ENCODE results near the gene DMD.

Gene DMD

DNA sequence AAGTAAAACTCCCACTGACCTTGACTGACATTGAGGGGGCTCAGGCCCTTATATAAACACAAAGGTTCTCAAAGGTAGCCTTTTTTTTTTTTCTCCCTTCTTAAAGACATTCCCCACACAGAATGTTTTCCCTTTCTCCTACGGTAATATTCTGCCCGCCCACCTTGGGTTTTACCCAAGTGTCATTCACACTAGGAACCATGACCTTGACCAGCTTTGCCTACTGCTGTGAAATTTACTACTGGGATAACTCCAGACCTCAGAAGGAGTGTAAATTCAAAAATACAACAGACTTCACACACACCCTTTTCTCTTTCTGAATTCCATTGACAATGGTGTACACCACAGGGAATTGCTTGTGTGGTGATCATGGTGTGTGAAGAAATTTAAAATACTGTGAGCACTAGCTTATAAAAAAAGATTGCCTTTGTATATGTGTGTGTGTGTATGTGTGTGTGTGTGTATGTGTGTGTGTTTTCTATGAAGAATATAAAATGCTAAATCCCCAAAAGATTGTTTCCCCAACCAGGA lies 1550.0 kb downstream of the DMD start:
- TF ChIP-seq POLR2AphosphoS5 (IDR thresholded peaks at IDR 0.05; ENCODE audit: low read depth, low read length) (no peak), POLR2A (IDR thresholded peaks at IDR 0.05; ENCODE audit: low read depth, low read length) (no peak), TAF1 (IDR thresholded peaks at IDR 0.05; ENCODE audit: borderline replicate concordance, low read depth, low read length) (no peak)
- FAIRE-seq (no peak), DNase-seq (ENCODE audit: insufficient read length) (no peak)

DNA sequence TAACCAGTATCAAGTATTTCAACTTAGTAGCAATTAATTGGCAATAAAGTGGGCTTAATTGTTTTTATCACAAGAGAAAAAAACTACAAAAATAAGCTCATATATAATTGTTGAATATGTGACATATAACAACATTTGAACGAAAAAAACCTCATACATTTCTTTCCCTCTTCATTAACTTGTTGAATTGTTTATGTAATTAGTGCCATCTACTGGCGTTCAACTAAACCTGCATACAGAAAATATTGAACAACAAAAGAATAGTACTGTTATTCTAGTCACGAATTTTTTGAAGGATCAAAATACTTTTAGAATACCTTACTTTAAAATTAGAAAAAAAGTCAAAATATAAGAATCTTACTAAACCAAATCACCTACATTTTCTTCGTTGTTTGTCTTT lies 1553.0 kb downstream of the DMD start:
- FAIRE-seq = no peak
- no peak for DNase-seq (ENCODE audit: insufficient read length)
- TF ChIP-seq POLR2AphosphoS5 (IDR thresholded peaks at IDR 0.05; ENCODE audit: low read depth, low read length) = no peak
- no peak for TF ChIP-seq POLR2A (IDR thresholded peaks at IDR 0.05; ENCODE audit: low read depth, low read length)
- no peak for TF ChIP-seq TAF1 (IDR thresholded peaks at IDR 0.05; ENCODE audit: borderline replicate concordance, low read depth, low read length)

DNA sequence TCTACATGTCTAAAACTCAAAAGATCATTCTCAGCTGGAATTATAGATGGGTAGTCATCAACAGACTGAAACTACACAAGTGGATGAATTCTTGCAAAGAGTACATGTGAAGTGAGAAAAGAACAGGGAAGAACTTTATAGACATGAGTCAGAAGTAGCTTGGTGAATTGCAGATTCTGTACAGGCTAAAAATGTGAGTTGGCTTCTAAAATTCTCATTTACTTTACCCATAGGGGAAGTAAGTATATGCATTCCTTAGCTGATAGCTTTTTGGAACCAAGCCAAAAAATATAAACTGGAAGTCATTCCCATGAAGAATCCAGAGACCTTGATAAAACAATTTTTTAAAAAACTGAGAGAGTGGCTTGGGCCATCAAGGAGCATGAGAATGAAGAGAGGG lies 1555.3 kb downstream of the DMD start:
- TF ChIP-seq TAF1 (IDR thresholded peaks at IDR 0.05; ENCODE audit: borderline replicate concordance, low read depth, low read length) (no peak), POLR2A (IDR thresholded peaks at IDR 0.05; ENCODE audit: low read depth, low read length) (no peak), POLR2AphosphoS5 (IDR thresholded peaks at IDR 0.05; ENCODE audit: low read depth, low read length) (no peak)
- FAIRE-seq (no peak), DNase-seq (ENCODE audit: insufficient read length) (no peak)

DNA sequence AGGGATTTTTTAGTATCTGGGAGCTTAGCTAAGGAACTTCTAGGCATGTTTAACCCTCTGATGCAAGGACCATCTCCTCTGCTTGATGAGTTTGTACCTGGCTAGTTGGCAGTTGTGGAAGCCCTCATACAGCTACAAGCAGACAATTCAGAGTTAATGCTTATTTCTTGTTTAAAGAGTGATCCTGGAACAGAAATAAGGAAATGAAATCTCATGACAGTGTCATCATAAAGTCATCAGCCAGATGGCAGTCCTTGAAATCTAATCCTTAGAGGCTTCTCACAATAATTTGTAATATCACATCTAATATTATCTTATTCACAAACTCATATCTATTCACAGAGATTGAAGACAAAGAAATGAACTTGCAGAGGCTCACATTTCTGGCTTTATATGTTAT lies 1557.9 kb downstream of the DMD start:
- no peak for FAIRE-seq
- TF ChIP-seq POLR2AphosphoS5 (IDR thresholded peaks at IDR 0.05; ENCODE audit: low read depth, low read length) (no peak), TAF1 (IDR thresholded peaks at IDR 0.05; ENCODE audit: borderline replicate concordance, low read depth, low read length) (no peak)
- DNase-seq (ENCODE audit: insufficient read length) = no peak

DNA sequence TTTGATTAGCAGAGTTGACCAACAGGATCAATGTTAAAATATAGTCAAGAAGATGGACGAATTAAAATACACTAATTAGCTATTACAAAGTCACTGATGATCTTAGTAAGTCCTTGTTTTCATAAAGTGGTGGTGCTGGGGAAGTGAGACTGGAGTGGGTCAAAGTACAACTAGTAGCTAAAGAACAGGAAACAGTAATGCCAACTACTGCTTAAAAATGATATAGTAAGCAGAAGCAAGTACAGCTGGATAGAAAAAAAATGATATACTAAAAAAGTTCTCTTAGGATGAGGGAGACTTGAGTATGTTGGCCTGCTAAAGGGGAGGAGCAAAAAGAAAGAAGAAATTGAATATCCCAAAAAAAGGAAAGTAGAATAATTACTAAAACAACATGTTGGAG lies 1558.7 kb downstream of the DMD start:
- TF ChIP-seq POLR2A (IDR thresholded peaks at IDR 0.05; ENCODE audit: low read depth, low read length) = no peak
- TF ChIP-seq POLR2AphosphoS5 (IDR thresholded peaks at IDR 0.05; ENCODE audit: low read depth, low read length) = no peak
- no peak for TF ChIP-seq TAF1 (IDR thresholded peaks at IDR 0.05; ENCODE audit: borderline replicate concordance, low read depth, low read length)
- FAIRE-seq = no peak
- no peak for DNase-seq (ENCODE audit: insufficient read length)

DNA sequence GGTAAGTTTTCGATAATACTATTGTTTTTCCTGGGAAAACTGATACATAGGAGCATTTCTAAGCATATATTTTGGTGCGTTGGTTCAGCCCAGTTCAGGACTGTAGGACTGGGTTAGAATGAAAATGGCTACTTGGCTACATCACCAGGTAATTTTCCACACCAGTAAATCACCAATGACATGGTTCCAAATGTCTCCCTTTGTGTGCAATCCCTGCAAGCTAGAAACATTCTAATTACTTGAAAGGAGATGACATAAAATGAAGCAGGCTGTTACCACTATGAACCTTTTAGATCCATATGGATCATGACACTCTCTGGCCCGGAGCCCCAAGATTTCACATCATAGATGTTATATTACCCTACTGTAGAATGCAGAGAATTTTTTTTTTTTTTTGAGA lies 1562.1 kb downstream of the DMD start:
- DNase-seq (ENCODE audit: insufficient read length) = no peak
- no peak for FAIRE-seq
- TF ChIP-seq TAF1 (IDR thresholded peaks at IDR 0.05; ENCODE audit: borderline replicate concordance, low read depth, low read length) (no peak), POLR2A (IDR thresholded peaks at IDR 0.05; ENCODE audit: low read depth, low read length) (no peak), POLR2AphosphoS5 (IDR thresholded peaks at IDR 0.05; ENCODE audit: low read depth, low read length) (no peak)

DNA sequence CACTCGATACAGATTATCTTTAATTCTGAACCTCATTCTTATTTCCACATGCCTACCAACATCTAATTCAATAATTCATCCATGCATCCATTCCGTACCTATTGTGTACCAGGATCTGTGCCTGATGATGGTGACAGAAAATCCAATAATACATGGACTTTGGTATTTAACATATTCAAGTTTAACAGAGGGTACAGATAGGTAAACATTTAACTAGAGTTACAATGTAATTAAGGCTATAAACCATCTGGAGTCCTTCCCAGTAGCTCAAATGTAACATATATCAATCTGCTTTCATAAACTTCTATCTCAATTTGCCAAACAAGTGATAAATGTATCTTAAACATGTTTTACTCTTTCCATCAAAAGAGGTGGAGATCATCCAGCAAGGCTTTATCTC lies 1578.0 kb downstream of the DMD start:
- DNase-seq (ENCODE audit: insufficient read length) = no peak
- TF ChIP-seq TAF1 (IDR thresholded peaks at IDR 0.05; ENCODE audit: borderline replicate concordance, low read depth, low read length) = no peak
- TF ChIP-seq POLR2A (IDR thresholded peaks at IDR 0.05; ENCODE audit: low read depth, low read length) = no peak
- TF ChIP-seq POLR2AphosphoS5 (IDR thresholded peaks at IDR 0.05; ENCODE audit: low read depth, low read length) = no peak
- FAIRE-seq = no peak

DNA sequence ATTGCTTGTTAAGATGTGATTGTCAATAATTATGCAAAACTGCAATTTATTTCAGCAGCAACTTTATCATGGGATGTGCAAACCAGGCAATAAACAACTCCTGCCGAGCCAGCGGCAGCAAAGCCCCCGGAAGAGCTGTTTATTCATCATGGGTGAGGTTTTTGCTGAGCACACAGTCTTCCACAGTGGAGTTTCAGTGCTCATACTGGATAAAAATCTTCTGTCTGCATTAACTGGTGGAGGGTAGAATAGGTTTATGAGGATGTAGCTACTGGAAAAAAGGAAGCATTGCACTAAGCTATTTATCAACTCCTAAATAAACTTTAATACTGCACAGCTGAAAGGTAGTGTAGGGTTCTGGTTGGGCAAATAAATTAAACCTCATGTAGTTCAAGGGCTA lies 1582.2 kb downstream of the DMD start:
- DNase-seq (ENCODE audit: insufficient read length) = no peak
- TF ChIP-seq POLR2AphosphoS5 (IDR thresholded peaks at IDR 0.05; ENCODE audit: low read depth, low read length) (no peak), TAF1 (IDR thresholded peaks at IDR 0.05; ENCODE audit: borderline replicate concordance, low read depth, low read length) (no peak), POLR2A (IDR thresholded peaks at IDR 0.05; ENCODE audit: low read depth, low read length) (no peak)
- FAIRE-seq = peak; percentile 46

DNA sequence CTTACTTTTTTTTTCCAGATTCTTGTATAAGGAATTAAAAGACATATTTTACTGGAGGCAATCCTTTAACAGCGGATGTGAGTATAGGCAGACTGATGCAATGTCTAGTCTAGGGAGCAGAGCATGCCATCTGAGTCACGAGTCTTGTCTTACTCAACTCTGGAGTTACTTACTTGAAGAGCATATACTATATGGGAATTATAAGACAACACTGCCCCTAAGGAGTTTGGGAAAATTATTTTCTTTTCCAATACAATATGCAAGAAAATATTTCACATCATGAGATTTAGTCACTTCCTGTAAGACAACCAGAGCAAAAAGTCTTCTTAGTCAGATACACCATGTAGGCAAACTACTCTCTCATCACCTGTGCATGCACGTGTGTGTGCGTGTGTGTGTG lies 1602.2 kb downstream of the DMD start:
- no peak for FAIRE-seq
- no peak for DNase-seq (ENCODE audit: insufficient read length)
- TF ChIP-seq POLR2AphosphoS5 (IDR thresholded peaks at IDR 0.05; ENCODE audit: low read depth, low read length) (no peak), TAF1 (IDR thresholded peaks at IDR 0.05; ENCODE audit: borderline replicate concordance, low read depth, low read length) (no peak), POLR2A (IDR thresholded peaks at IDR 0.05; ENCODE audit: low read depth, low read length) (no peak)

DNA sequence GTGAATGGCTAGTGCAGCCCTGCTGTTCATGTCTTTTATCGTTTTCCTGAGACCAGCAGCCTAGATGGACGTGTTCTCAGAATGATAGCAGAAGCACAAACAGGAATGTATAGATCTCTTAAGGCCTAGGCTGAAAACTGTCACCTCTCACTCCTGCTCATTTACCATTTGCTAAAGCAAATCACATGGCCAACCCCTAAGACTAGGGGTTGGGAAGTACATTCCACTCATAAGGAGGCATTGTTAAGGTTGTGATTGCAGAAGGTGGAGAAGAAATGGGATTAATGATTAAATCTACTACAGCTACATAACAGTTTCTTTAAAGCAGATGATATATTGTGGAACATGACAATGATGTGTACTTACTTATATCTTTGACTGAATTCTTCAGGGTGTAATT lies 1602.7 kb downstream of the DMD start:
- FAIRE-seq (no peak), DNase-seq (ENCODE audit: insufficient read length) (no peak)
- TF ChIP-seq POLR2A (IDR thresholded peaks at IDR 0.05; ENCODE audit: low read depth, low read length) (no peak), TAF1 (IDR thresholded peaks at IDR 0.05; ENCODE audit: borderline replicate concordance, low read depth, low read length) (no peak), POLR2AphosphoS5 (IDR thresholded peaks at IDR 0.05; ENCODE audit: low read depth, low read length) (no peak)

DNA sequence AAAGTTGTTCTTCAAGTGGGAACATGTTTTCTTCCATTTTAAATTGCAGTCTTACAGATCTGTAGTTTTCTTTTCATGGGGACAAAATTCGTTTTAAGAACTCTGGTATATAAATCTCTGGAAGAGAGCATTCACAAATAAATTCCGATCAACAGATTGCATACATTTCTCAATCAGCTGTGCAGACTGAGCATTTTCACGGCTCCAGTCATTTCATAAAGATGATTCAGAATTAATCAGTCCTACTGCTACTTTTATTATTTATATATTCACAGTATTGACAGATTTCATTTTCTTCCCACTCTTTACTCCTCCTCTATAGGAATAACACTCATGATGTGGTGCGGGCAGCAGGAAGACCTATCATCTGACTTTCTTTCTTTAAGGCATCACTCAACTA lies 1604.6 kb downstream of the DMD start:
- DNase-seq (ENCODE audit: insufficient read length) (no peak), FAIRE-seq (no peak)
- TF ChIP-seq POLR2A (IDR thresholded peaks at IDR 0.05; ENCODE audit: low read depth, low read length) = no peak

DNA sequence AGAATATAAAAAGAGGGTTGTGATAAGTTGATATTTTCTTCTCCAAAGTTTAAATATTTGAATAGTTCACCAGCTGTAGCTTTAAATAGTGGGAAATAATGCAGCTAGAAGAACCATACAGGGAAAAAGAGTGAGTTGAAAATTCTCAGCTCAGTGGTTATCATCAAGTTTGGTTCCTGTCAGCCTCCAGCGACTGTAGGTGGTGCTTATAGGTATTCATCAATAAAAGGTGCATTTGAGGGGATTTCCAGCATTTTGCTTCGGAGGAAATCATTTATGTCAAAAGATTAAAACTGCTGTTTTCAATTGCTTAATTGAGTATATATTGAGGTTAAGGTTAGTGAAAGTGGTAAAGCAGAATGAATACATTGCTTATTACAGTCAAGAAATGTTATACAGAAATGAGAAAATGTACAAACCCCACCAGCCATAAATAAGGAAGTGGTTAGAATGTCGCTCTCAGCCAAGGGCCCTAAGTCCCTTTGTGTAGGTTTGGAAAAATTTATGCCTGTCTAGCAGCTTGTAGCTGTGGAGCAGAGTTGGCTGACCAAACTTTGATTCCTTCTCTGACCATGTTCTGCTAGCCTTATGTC lies 1606.6 kb downstream of the DMD start:
- peak; percentile 42 for FAIRE-seq
- no peak for TF ChIP-seq POLR2A (IDR thresholded peaks at IDR 0.05; ENCODE audit: low read depth, low read length)
- TF ChIP-seq POLR2AphosphoS5 (IDR thresholded peaks at IDR 0.05; ENCODE audit: low read depth, low read length) = no peak
- no peak for TF ChIP-seq TAF1 (IDR thresholded peaks at IDR 0.05; ENCODE audit: borderline replicate concordance, low read depth, low read length)

More for the DNA sequence above, 1606.6 kb downstream of the DMD start:
- no peak for DNase-seq (ENCODE audit: insufficient read length)
